CD4-positive, alpha-beta T cell treated with Interleukin-4 for 4 hours (primary cell): Measurements from ENCODE around the gene BTG3.

Experiments used
- DNase-seq: peaks from one replicate; pipeline ENCODE4 v3.0.0-alpha.2; 2020

The BTG3 gene

GRCh38 chr21:17583898-17584297 lies 28.8 kb downstream of the BTG3 start:
- no peak for DNase-seq

GRCh38 chr21:17580319-17580718 lies 32.4 kb downstream of the BTG3 start:
- no peak for DNase-seq

GRCh38 chr21:17578876-17579275 lies 33.8 kb downstream of the BTG3 start:
- no peak for DNase-seq

GRCh38 chr21:17578162-17578561 lies 34.5 kb downstream of the BTG3 start:
- no peak for DNase-seq

GRCh38 chr21:17577701-17578100 lies 35.0 kb downstream of the BTG3 start:
- DNase-seq = no peak

GRCh38 chr21:17576080-17576835 lies 36.4 kb downstream of the BTG3 start:
- no peak for DNase-seq

GRCh38 chr21:17575076-17575475 lies 37.6 kb downstream of the BTG3 start:
- DNase-seq = no peak

GRCh38 chr21:17572431-17572830 lies 40.3 kb downstream of the BTG3 start:
- DNase-seq = no peak

- no peak for DNase-seq
Observed at GRCh38 chr21:17570786-17571185, 41.9 kb downstream of the BTG3 start.

- no peak for DNase-seq
Observed at GRCh38 chr21:17560377-17561025, 52.2 kb downstream of the BTG3 start.

- no peak for DNase-seq
Observed at GRCh38 chr21:17554679-17555465, 57.8 kb downstream of the BTG3 start.

GRCh38 chr21:17554120-17554519 lies 58.6 kb downstream of the BTG3 start:
- no peak for DNase-seq

- no peak for DNase-seq
Observed at GRCh38 chr21:17552410-17552809, 60.3 kb downstream of the BTG3 start.

- DNase-seq = no peak
Observed at GRCh38 chr21:17550671-17551308, 61.9 kb downstream of the BTG3 start.

- no peak for DNase-seq
Observed at GRCh38 chr21:17548262-17548661, 64.4 kb downstream of the BTG3 start.

- DNase-seq = no peak
Observed at GRCh38 chr21:17545007-17545406, 67.7 kb downstream of the BTG3 start.
